Measurements from ENCODE around the gene RPL36A.
A peak's percentile ranks its signal among the peaks of the same experiment; 100 is the strongest.

Gene RPL36A

GRCh38 chrX:101390664-101391525 is at the start of gene RPL36A:
Gene RPL36A (plus strand): TSS chrX:101391011. CDS start chrX:101391044, 33 bp downstream.
- DNase-seq (ENCODE audit: low read depth): peak; percentile 94

- peak; percentile 18 for DNase-seq (ENCODE audit: low read depth)
These were observed 42.9 kb upstream of the RPL36A start for GRCh38 chrX:101347859-101348451.

GRCh38 chrX:101348452-101349192 is 42.2 kb upstream of the RPL36A start, which contains the start of gene TIMM8A:
Gene TIMM8A (minus strand): TSS chrX:101348742. CDS start chrX:101348664, 78 bp downstream.
- DNase-seq (ENCODE audit: low read depth): peak; percentile 85

GRCh38 chrX:101349193-101349562 is 41.6 kb upstream of the RPL36A start:
- no peak for DNase-seq (ENCODE audit: low read depth)

GRCh38 chrX:101357166-101357795 is 33.5 kb upstream of the RPL36A start:
- peak; percentile 32 for DNase-seq (ENCODE audit: low read depth)

GRCh38 chrX:101359966-101360365 is 30.8 kb upstream of the RPL36A start:
- peak; percentile 51 for DNase-seq (ENCODE audit: low read depth)

- DNase-seq (ENCODE audit: low read depth): no peak
These were observed 30.4 kb upstream of the RPL36A start for GRCh38 chrX:101360390-101360789.

GRCh38 chrX:101362116-101362515 is 28.7 kb upstream of the RPL36A start:
- no peak for DNase-seq (ENCODE audit: low read depth)

GRCh38 chrX:101362757-101363156 is 28.1 kb upstream of the RPL36A start:
- DNase-seq (ENCODE audit: low read depth): no peak

GRCh38 chrX:101365301-101365795 is 25.5 kb upstream of the RPL36A start:
- DNase-seq (ENCODE audit: low read depth): no peak

GRCh38 chrX:101368800-101369199 is 22.0 kb upstream of the RPL36A start:
- DNase-seq (ENCODE audit: low read depth): no peak

GRCh38 chrX:101369687-101370086 is 21.1 kb upstream of the RPL36A start:
- no peak for DNase-seq (ENCODE audit: low read depth)

- no peak for DNase-seq (ENCODE audit: low read depth)
These were observed 19.8 kb upstream of the RPL36A start for GRCh38 chrX:101370888-101371504.

- no peak for DNase-seq (ENCODE audit: low read depth)
These were observed 13.3 kb upstream of the RPL36A start for GRCh38 chrX:101377547-101377946.

- no peak for DNase-seq (ENCODE audit: low read depth)
These were observed 7.1 kb upstream of the RPL36A start for GRCh38 chrX:101383679-101384205.

- no peak for DNase-seq (ENCODE audit: low read depth)
These were observed 5.7 kb upstream of the RPL36A start for GRCh38 chrX:101385026-101385684.

- no peak for DNase-seq (ENCODE audit: low read depth)
These were observed 4.8 kb upstream of the RPL36A start, which contains the start of gene BTK for GRCh38 chrX:101385795-101386541. Gene BTK (minus strand): TSS chrX:101386191. CDS start chrX:101375284, 10,907 bp downstream.

GRCh38 chrX:101386542-101386885 is 4.3 kb upstream of the RPL36A start:
- DNase-seq (ENCODE audit: low read depth): no peak

- DNase-seq (ENCODE audit: low read depth): no peak
These were observed 2.2 kb upstream of the RPL36A start for GRCh38 chrX:101388604-101389003.

GRCh38 chrX:101391831-101392230 is 1.0 kb downstream of the RPL36A start:
- DNase-seq (ENCODE audit: low read depth): no peak

All from ELR (cell line).